Duodenal mucosa (tissue), 2 donors: ENCODE data around the gene PHTF2.

ENCODE experiments used
- H3K27ac ChIP-seq: one replicate; pipeline ENCODE4 v1.7.0; 2013; ENCODE audit warnings: low read depth, low read length
- H3K27me3 ChIP-seq, 2 donors: one replicate each; pipeline ENCODE4 v1.7.0; 2013; ENCODE audit warnings: low read length in 2 of 2, control low read depth in 1 of 2; ENCODE audit not compliant: insufficient read depth in 2 of 2, control insufficient read depth in 1 of 2
- H3K36me3 ChIP-seq, 2 donors: one replicate each; pipeline ENCODE4 v1.7.0; 2013; ENCODE audit warnings: low read length in 2 of 2, control low read depth in 1 of 2; ENCODE audit not compliant: insufficient read depth in 2 of 2, control insufficient read depth in 1 of 2
- H3K4me1 ChIP-seq, 2 donors: one replicate each; pipeline ENCODE4 v1.7.0; 2013; ENCODE audit warnings: low read length in 2 of 2, control low read depth in 1 of 2; ENCODE audit not compliant: insufficient read depth in 2 of 2, control insufficient read depth in 1 of 2
- H3K4me3 ChIP-seq, 2 donors: one replicate each; pipeline ENCODE4 v1.7.0; 2013; ENCODE audit warnings: low read length in 2 of 2, low read depth in 1 of 2
- H3K9ac ChIP-seq, 2 donors: one replicate each; pipeline ENCODE4 v1.7.0; 2013; ENCODE audit warnings: low read length in 2 of 2, low read depth in 1 of 2
- H3K9me3 ChIP-seq, 2 donors: one replicate each; pipeline ENCODE4 v1.7.0; 2013; ENCODE audit warnings: low read length in 2 of 2, control low read depth in 1 of 2; ENCODE audit not compliant: control insufficient read depth in 1 of 2

Gene PHTF2

GRCh38 chr7:77888998-77889397 is 90.4 kb downstream of the PHTF2 start:
- Histone ChIP-seq H3K9ac (no peak overlapping the region), H3K4me3 (no peak overlapping the region), H3K27me3 (no peaks in the 10 kb centered on the region), H3K27ac (no peak overlapping the region), H3K36me3 (no peaks in the 10 kb centered on the region), H3K9me3 (no peaks in the 10 kb centered on the region), H3K4me1 (no peaks in the 10 kb centered on the region)

- Histone ChIP-seq H3K4me3 (no peak overlapping the region), H3K9me3 (no peaks in the 10 kb centered on the region), H3K27me3 (no peaks in the 10 kb centered on the region), H3K27ac (no peak overlapping the region), H3K4me1 (no peaks in the 10 kb centered on the region), H3K9ac (no peak overlapping the region), H3K36me3 (no peaks in the 10 kb centered on the region)
Observed at GRCh38 chr7:77893813-77894212, 95.2 kb downstream of the PHTF2 start.

- Histone ChIP-seq H3K9me3 (no peaks in the 10 kb centered on the region), H3K27ac (no peak overlapping the region), H3K27me3 (no peaks in the 10 kb centered on the region), H3K36me3 (no peaks in the 10 kb centered on the region), H3K9ac (no peak overlapping the region), H3K4me1 (no peaks in the 10 kb centered on the region), H3K4me3 (no peak overlapping the region)
Observed at GRCh38 chr7:77894574-77895091, 96.1 kb downstream of the PHTF2 start.

- Histone ChIP-seq H3K4me1 (no peaks in the 10 kb centered on the region), H3K27me3 (no peaks in the 10 kb centered on the region), H3K27ac (no peak overlapping the region), H3K36me3 (no peaks in the 10 kb centered on the region), H3K9ac (no peak overlapping the region), H3K4me3 (no peak overlapping the region), H3K9me3 (no peaks in the 10 kb centered on the region)
Observed at GRCh38 chr7:77895905-77896304, 97.3 kb downstream of the PHTF2 start.

GRCh38 chr7:77897004-77897547 is 98.5 kb downstream of the PHTF2 start:
- Histone ChIP-seq H3K27ac (no peak overlapping the region), H3K4me1 (no peaks in the 10 kb centered on the region), H3K9ac (no peak overlapping the region), H3K36me3 (peaks cover 0 to under 1% of the 10 kb centered on the region in 2 donors), H3K4me3 (no peak overlapping the region), H3K9me3 (no peaks in the 10 kb centered on the region), H3K27me3 (no peaks in the 10 kb centered on the region)

GRCh38 chr7:77899516-77899915 is 100.9 kb downstream of the PHTF2 start:
- H3K27me3 ChIP-seq = no peaks in the 10 kb centered on the region
- no peak overlapping the region for H3K9ac ChIP-seq
- H3K36me3 ChIP-seq = peaks cover 0 to 3% of the 10 kb centered on the region in 2 donors
- no peak overlapping the region for H3K27ac ChIP-seq
- H3K9me3 ChIP-seq = no peaks in the 10 kb centered on the region
- H3K4me3 ChIP-seq = no peak overlapping the region
- H3K4me1 ChIP-seq = no peaks in the 10 kb centered on the region

- no peak overlapping the region for H3K9ac ChIP-seq
- H3K27ac ChIP-seq = no peak overlapping the region
- H3K27me3 ChIP-seq = no peaks in the 10 kb centered on the region
- H3K36me3 ChIP-seq = peaks cover 0 to 3% of the 10 kb centered on the region in 2 donors
- H3K4me1 ChIP-seq = no peaks in the 10 kb centered on the region
- no peaks in the 10 kb centered on the region for H3K9me3 ChIP-seq
- H3K4me3 ChIP-seq = no peak overlapping the region
Observed at GRCh38 chr7:77903597-77903996, 105.0 kb downstream of the PHTF2 start.

GRCh38 chr7:77904252-77904651 is 105.7 kb downstream of the PHTF2 start:
- no peaks in the 10 kb centered on the region for H3K4me1 ChIP-seq
- H3K9ac ChIP-seq = no peak overlapping the region
- H3K27me3 ChIP-seq = no peaks in the 10 kb centered on the region
- no peak overlapping the region for H3K27ac ChIP-seq
- H3K4me3 ChIP-seq = no peak overlapping the region
- H3K36me3 ChIP-seq = peaks cover 0 to 3% of the 10 kb centered on the region in 2 donors
- H3K9me3 ChIP-seq = no peaks in the 10 kb centered on the region

- peaks cover 0 to 3% of the 10 kb centered on the region in 2 donors for H3K36me3 ChIP-seq
- no peak overlapping the region for H3K4me3 ChIP-seq
- H3K27ac ChIP-seq = no peak overlapping the region
- H3K27me3 ChIP-seq = no peaks in the 10 kb centered on the region
- H3K9me3 ChIP-seq = no peaks in the 10 kb centered on the region
- H3K4me1 ChIP-seq = no peaks in the 10 kb centered on the region
- no peak overlapping the region for H3K9ac ChIP-seq
Observed at GRCh38 chr7:77907281-77907680, 108.7 kb downstream of the PHTF2 start.

- Histone ChIP-seq H3K27ac (no peak overlapping the region), H3K9ac (no peak overlapping the region), H3K36me3 (peaks cover 0 to 2% of the 10 kb centered on the region in 2 donors), H3K9me3 (no peaks in the 10 kb centered on the region), H3K4me3 (no peak overlapping the region), H3K4me1 (no peaks in the 10 kb centered on the region), H3K27me3 (no peaks in the 10 kb centered on the region)
Observed at GRCh38 chr7:77908664-77909063, 110.1 kb downstream of the PHTF2 start.
